ENCODE measurements around the gene KIF26B. TPM values are rescaled to one million over a fixed set of nuclear protein-coding genes. Genes with fewer than 3 reads are reported as not detected.

Gene KIF26B
- total RNA-seq, 2 donors from 2014 or later, result 0.30 to 0.35 TPM

DNA sequence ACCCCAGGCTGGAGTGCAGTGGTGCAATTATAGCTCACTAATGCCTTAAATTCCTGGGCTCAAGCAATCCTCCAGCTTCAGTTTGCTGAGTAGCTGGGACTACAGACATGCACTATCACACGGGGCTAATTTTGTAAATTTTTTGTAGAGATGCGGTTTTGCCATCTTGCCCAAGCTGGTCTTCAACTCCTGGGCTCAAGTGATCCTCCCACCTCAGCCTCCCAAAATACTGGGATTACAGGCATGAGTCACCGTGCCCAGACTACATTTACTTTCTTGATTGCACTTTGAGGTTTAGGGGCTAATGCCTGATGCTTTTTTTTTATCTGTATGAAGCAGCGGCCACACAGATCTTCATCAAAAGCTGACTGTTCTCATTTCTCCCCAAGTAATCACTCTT lies 124.6 kb downstream of the KIF26B start:
- TF ChIP-seq, protein P1, sequence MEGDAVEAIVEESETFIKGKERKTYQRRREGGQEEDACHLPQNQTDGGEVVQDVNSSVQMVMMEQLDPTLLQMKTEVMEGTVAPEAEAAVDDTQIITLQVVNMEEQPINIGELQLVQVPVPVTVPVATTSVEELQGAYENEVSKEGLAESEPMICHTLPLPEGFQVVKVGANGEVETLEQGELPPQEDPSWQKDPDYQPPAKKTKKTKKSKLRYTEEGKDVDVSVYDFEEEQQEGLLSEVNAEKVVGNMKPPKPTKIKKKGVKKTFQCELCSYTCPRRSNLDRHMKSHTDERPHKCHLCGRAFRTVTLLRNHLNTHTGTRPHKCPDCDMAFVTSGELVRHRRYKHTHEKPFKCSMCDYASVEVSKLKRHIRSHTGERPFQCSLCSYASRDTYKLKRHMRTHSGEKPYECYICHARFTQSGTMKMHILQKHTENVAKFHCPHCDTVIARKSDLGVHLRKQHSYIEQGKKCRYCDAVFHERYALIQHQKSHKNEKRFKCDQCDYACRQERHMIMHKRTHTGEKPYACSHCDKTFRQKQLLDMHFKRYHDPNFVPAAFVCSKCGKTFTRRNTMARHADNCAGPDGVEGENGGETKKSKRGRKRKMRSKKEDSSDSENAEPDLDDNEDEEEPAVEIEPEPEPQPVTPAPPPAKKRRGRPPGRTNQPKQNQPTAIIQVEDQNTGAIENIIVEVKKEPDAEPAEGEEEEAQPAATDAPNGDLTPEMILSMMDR (IDR thresholded peaks at IDR 0.05), result no peak
- Histone ChIP-seq H3K9ac (ENCODE audit: low read depth in 2 of 2, low read length in 2 of 2) (no peak overlapping the region), H3K36me3 (no peaks in the 10 kb centered on the region), H3K27ac (no peak overlapping the region), H3K27me3 (no peaks in the 10 kb centered on the region), H3K4me3 (no peak overlapping the region), H3K4me1 (no peaks in the 10 kb centered on the region), H3K9me3 (no peaks in the 10 kb centered on the region)
- DNase-seq, result no peak
- intact Hi-C loops (cut with DNase I), result loop anchor here (5.0 kb wide), 1 partner anchor 122 kb away; no protein-coding TSS in a partner anchor

DNA sequence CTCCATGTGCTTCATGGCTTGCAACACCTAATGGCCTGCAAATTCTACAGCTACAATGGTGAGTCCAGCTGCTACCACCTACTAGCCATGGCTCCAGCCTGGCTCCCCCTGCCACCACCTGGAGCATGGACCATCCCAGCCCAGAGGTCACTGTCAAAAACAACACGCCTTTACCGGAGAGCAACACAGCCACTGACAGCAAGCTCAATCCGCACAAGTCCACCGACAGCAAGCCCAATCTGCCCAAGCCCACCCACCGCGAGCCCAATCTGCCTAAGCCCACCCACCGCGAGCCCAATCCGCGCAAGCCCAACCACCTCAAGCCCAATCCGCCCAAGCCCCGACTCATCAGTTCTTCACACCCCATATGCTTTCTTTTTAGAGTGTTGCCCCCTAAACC lies 128.2 kb downstream of the KIF26B start:
- Histone ChIP-seq H3K4me1 (no peaks in the 10 kb centered on the region), H3K9me3 (no peaks in the 10 kb centered on the region), H3K36me3 (no peaks in the 10 kb centered on the region), H3K9ac (ENCODE audit: low read depth in 2 of 2, low read length in 2 of 2) (no peak overlapping the region), H3K27me3 (no peaks in the 10 kb centered on the region), H3K4me3 (no peak overlapping the region), H3K27ac (no peak overlapping the region)
- TF ChIP-seq, protein P1 (IDR thresholded peaks at IDR 0.05), result no peak
- intact Hi-C loops (cut with DNase I), result no loop called here
- no peak for DNase-seq

DNA sequence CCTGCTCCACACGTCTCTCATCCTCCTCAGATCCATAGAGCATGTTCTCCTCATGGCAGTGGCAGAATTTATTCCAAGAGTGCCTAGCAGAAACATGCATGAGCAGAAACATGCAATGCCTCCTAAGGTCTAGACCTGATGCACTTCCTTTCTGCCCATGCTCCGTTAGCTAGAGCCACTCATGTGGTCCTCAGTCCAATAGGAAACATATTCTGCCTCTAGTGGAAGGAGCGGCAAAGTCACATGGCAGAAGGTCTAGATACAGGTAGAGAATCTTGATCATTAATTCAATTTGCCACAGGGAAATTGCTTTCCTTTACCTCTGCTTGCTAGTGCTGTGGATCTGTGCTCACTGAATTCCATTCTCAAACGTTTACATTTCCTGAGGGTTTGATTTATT lies 130.4 kb downstream of the KIF26B start:
- no peaks in the 10 kb centered on the region for H3K4me1 ChIP-seq
- H3K27ac ChIP-seq, result no peak overlapping the region
- H3K9me3 ChIP-seq, result no peaks in the 10 kb centered on the region
- TF ChIP-seq, protein P1 (IDR thresholded peaks at IDR 0.05), result no peak
- no peak overlapping the region for H3K9ac ChIP-seq (ENCODE audit: low read depth in 2 of 2, low read length in 2 of 2)
- DNase-seq, result no peak
- no peaks in the 10 kb centered on the region for H3K36me3 ChIP-seq
- intact Hi-C loops (cut with DNase I), result no loop called here
- no peak overlapping the region for H3K4me3 ChIP-seq
- no peaks in the 10 kb centered on the region for H3K27me3 ChIP-seq

DNA sequence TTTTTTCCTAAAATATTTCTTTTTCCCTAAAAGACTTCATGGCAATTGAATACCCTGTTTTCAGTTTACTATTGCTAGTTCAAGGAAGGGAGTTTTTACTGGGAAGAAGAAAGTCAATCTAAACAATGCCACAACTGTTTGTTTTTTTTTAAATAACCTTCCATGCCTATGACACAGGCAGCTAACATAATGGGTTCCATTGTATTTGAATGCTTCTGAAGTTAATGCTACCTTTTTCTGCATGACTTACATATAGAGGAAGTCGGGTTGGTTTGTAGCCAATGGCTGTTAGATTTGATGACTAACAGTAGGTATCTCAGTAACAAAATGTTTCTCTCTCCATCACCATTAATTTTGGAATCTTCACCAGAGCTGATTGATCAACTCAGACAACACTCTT lies 134.0 kb downstream of the KIF26B start:
- intact Hi-C loops (cut with DNase I), result no loop called here
- H3K27ac ChIP-seq, result no peak overlapping the region

DNA sequence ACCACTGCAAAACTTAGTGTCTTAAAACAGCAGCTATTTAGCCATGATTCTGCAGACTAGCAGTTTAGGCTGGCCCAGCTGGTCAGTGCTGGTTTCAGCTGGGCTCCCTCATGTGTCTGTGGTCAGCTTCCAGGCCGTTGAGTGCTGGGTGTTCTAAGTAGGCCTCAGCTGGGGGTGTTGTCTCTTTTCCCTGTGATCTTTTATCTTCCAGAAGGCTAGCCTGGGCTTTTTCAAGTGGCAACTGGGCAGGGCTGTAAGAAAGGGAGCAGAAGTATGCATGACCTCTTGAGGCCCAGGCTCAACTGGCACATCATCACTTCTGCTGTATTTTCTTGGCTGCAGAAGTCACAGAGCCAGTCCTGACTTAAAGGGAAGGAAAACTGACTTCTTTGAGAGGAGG lies 136.1 kb downstream of the KIF26B start:
- no peaks in the 10 kb centered on the region for H3K9me3 ChIP-seq
- no peaks in the 10 kb centered on the region for H3K27me3 ChIP-seq
- H3K36me3 ChIP-seq, result no peaks in the 10 kb centered on the region
- H3K9ac ChIP-seq (ENCODE audit: low read depth in 2 of 2, low read length in 2 of 2), result no peak overlapping the region
- no peaks in the 10 kb centered on the region for H3K4me1 ChIP-seq
- DNase-seq, result no peak
- intact Hi-C loops (cut with DNase I), result no loop called here
- no peak overlapping the region for H3K27ac ChIP-seq
- TF ChIP-seq, protein P1 (IDR thresholded peaks at IDR 0.05), result no peak
- no peak overlapping the region for H3K4me3 ChIP-seq

More for the DNA sequence above, 134.0 kb downstream of the KIF26B start:
- Histone ChIP-seq H3K4me1 (no peaks in the 10 kb centered on the region), H3K9me3 (no peaks in the 10 kb centered on the region), H3K36me3 (no peaks in the 10 kb centered on the region), H3K9ac (ENCODE audit: low read depth in 2 of 2, low read length in 2 of 2) (no peak overlapping the region), H3K27me3 (no peaks in the 10 kb centered on the region), H3K4me3 (no peak overlapping the region)
- DNase-seq, result no peak
- TF ChIP-seq, protein P1 (IDR thresholded peaks at IDR 0.05), result no peak

DNA sequence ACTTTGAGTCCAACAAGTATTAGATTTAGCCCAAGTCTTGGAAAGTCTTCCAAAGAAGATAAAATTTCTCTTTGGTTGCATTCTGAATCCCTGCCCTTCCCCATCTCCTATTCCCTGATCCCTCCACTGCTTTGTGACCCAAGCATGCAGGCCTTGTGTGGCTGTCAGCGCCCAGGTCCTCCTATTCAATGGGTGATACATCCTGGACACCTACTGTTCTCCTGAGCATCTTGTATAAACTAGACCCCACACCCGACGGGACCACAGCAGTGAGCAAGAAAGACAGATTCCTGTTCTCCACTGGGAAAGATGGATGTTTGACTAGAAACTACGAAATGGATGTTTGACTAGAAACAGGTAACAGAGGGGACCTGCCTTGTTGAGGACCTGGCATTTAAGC lies 136.6 kb downstream of the KIF26B start:
- H3K27me3 ChIP-seq, result no peaks in the 10 kb centered on the region
- no peaks in the 10 kb centered on the region for H3K4me1 ChIP-seq
- no peak overlapping the region for H3K9ac ChIP-seq (ENCODE audit: low read depth in 2 of 2, low read length in 2 of 2)
- intact Hi-C loops (cut with DNase I), result no loop called here
- no peak overlapping the region for H3K4me3 ChIP-seq
- no peak for DNase-seq
- TF ChIP-seq, protein P1 (IDR thresholded peaks at IDR 0.05), result no peak
- H3K36me3 ChIP-seq, result no peaks in the 10 kb centered on the region
- no peaks in the 10 kb centered on the region for H3K9me3 ChIP-seq
- no peak overlapping the region for H3K27ac ChIP-seq
